ENCODE results near the gene ZSWIM9.

DNA sequence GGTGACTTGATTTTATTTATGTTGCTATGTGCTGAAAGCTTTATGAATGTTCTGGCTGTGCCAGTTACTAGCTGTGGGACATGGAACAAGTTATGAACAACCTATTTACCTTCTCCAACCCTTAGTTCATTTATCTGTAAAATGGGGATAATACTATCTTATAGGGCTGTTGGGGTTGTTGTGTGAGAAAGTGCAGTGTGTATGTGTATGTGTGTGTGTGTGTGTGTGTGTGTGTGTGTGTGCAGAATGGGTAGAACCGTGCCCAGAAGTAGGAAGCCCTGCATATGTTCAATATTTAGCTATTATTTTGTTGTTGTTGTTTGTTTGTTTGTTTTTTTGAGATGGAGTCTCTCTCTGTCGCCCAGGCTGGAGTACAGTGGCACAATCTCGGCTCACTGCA lies 20.4 kb downstream of the ZSWIM9 start:
- TF ChIP-seq POLR2A (IDR thresholded peaks at IDR 0.05) (no peak), POLR2AphosphoS5 (IDR thresholded peaks at IDR 0.05) (no peak)
- TF ChIP-seq, protein P1, sequence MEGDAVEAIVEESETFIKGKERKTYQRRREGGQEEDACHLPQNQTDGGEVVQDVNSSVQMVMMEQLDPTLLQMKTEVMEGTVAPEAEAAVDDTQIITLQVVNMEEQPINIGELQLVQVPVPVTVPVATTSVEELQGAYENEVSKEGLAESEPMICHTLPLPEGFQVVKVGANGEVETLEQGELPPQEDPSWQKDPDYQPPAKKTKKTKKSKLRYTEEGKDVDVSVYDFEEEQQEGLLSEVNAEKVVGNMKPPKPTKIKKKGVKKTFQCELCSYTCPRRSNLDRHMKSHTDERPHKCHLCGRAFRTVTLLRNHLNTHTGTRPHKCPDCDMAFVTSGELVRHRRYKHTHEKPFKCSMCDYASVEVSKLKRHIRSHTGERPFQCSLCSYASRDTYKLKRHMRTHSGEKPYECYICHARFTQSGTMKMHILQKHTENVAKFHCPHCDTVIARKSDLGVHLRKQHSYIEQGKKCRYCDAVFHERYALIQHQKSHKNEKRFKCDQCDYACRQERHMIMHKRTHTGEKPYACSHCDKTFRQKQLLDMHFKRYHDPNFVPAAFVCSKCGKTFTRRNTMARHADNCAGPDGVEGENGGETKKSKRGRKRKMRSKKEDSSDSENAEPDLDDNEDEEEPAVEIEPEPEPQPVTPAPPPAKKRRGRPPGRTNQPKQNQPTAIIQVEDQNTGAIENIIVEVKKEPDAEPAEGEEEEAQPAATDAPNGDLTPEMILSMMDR (IDR thresholded peaks at IDR 0.05 in 8 of 11, conservative IDR thresholded peaks at IDR 0.05 in 3 of 11): no peak
